H9 (cell line): ENCODE results near the gene APLN. TPM values are rescaled to one million over a fixed set of nuclear protein-coding genes. Genes with fewer than 3 reads are reported as not detected.

Source experiments
- DNase-seq: peaks from one replicate; pipeline ENCODE4 v3.0.0-alpha.2; 2017
- H2AFZ ChIP-seq: one replicate; pipeline ENCODE4 v1.6.1; 2013; ENCODE audit warnings: mild to moderate bottlenecking, low read length, control low read depth, moderate library complexity
- H2AK5ac ChIP-seq: 2 replicates; pipeline ENCODE4 v1.6.1; 2013; ENCODE audit warnings: low read length, control low read depth, mixed read lengths; ENCODE audit not compliant: insufficient read length
- H2BK120ac ChIP-seq: one replicate; pipeline ENCODE4 v1.6.1; 2013; ENCODE audit warnings: low read depth, mild to moderate bottlenecking, low read length, control low read depth, inconsistent platforms; ENCODE audit not compliant: poor library complexity, severe bottlenecking
- H2BK12ac ChIP-seq: 2 replicates; pipeline ENCODE4 v1.6.1; 2013; ENCODE audit warnings: low read length, control low read depth, mixed read lengths, low read depth; ENCODE audit not compliant: insufficient read length
- H2BK15ac ChIP-seq: 2 replicates; pipeline ENCODE4 v1.6.1; 2013; ENCODE audit warnings: low read depth, low read length, control low read depth
- H2BK20ac ChIP-seq: one replicate; pipeline ENCODE4 v1.6.1; 2013; ENCODE audit warnings: low read depth, mild to moderate bottlenecking, low read length, control low read depth, inconsistent platforms; ENCODE audit not compliant: poor library complexity, severe bottlenecking
- H2BK5ac ChIP-seq: 2 replicates; pipeline ENCODE4 v1.6.1; 2013; ENCODE audit warnings: low read length, control low read depth, mixed read lengths; ENCODE audit not compliant: insufficient read length
- H3K14ac ChIP-seq: 2 replicates; pipeline ENCODE4 v1.6.1; 2013; ENCODE audit warnings: low read length, control low read depth; ENCODE audit not compliant: insufficient read depth
- H3K18ac ChIP-seq: 2 replicates; pipeline ENCODE4 v1.6.1; 2013; ENCODE audit warnings: low read depth, mild to moderate bottlenecking, mixed read lengths, low read length, control low read depth; ENCODE audit not compliant: insufficient read length
- H3K23ac ChIP-seq: 2 replicates; pipeline ENCODE4 v1.6.1; 2013; ENCODE audit warnings: low read length, control low read depth, mixed read lengths, low read depth; ENCODE audit not compliant: insufficient read length
- H3K23me2 ChIP-seq: 2 replicates; pipeline ENCODE4 v1.6.1; 2013; ENCODE audit warnings: low read depth, mild to moderate bottlenecking, mixed read lengths, low read length, control low read depth; ENCODE audit not compliant: insufficient read length, poor library complexity, severe bottlenecking
- H3K27ac ChIP-seq: 2 replicates; pipeline ENCODE4 v1.5.1; 2013; ENCODE audit warnings: low read length, control low read depth, mixed read lengths, low read depth; ENCODE audit not compliant: insufficient read length
- H3K27me3 ChIP-seq: 2 replicates; pipeline ENCODE4 v1.6.1; 2013; ENCODE audit warnings: low read length, control low read depth, inconsistent platforms; ENCODE audit not compliant: insufficient read depth
- H3K4ac ChIP-seq: 2 replicates; pipeline ENCODE4 v1.6.1; 2013; ENCODE audit warnings: low read depth, mild to moderate bottlenecking, control low read depth, inconsistent platforms, low read length, moderate library complexity
- H3K4me1 ChIP-seq: 2 replicates; pipeline ENCODE4 v1.6.1; 2013; ENCODE audit warnings: low read length, control low read depth, inconsistent platforms; ENCODE audit not compliant: insufficient read depth
- H3K4me2 ChIP-seq: 2 replicates; pipeline ENCODE4 v1.6.1; 2013; ENCODE audit warnings: low read length, control low read depth, mixed read lengths; ENCODE audit not compliant: insufficient read length, insufficient read depth
- H3K56ac ChIP-seq: 2 replicates; pipeline ENCODE4 v1.6.1; 2013; ENCODE audit warnings: low read depth, mild to moderate bottlenecking, mixed read lengths, low read length, control low read depth; ENCODE audit not compliant: insufficient read length
- H3K79me1 ChIP-seq: 2 replicates; pipeline ENCODE4 v1.6.1; 2013; ENCODE audit warnings: low read depth, mild to moderate bottlenecking, moderate library complexity, low read length, control low read depth, inconsistent platforms; ENCODE audit not compliant: insufficient read depth, poor library complexity, severe bottlenecking
- H3K79me2 ChIP-seq: 2 replicates; pipeline ENCODE4 v1.6.1; 2013; ENCODE audit warnings: low read length, control low read depth, inconsistent platforms; ENCODE audit not compliant: insufficient read depth
- H3K9ac ChIP-seq: 2 replicates; pipeline ENCODE4 v1.6.1; 2013; ENCODE audit warnings: low read length, control low read depth, mixed read lengths; ENCODE audit not compliant: insufficient read length; ENCODE audit errors: extremely low read depth
- H3K9me3 ChIP-seq: one replicate; pipeline ENCODE4 v1.6.1; 2013; ENCODE audit warnings: low read depth, low read length, inconsistent platforms; ENCODE audit not compliant: control insufficient read depth
- H3T11ph ChIP-seq: one replicate; pipeline ENCODE4 v1.6.1; 2013; ENCODE audit warnings: mild to moderate bottlenecking, low read length, control low read depth, inconsistent platforms
- H4K20me1 ChIP-seq: one replicate; pipeline ENCODE4 v1.6.1; 2013; ENCODE audit not compliant: control insufficient read depth, insufficient read length, insufficient read depth
- H4K5ac ChIP-seq: 2 replicates; pipeline ENCODE4 v1.6.1; 2013; ENCODE audit warnings: low read depth, mild to moderate bottlenecking, mixed read lengths, low read length, control low read depth; ENCODE audit not compliant: insufficient read length
- H4K8ac ChIP-seq: replicated peaks from 2 replicates; pipeline ENCODE4 v1.6.1; 2013; ENCODE audit warnings: low read length, control low read depth, mixed read lengths, low read depth; ENCODE audit not compliant: insufficient read length
- H4K91ac ChIP-seq: 2 replicates; pipeline ENCODE4 v1.6.1; 2013; ENCODE audit warnings: low read depth, mild to moderate bottlenecking, moderate library complexity, mixed read lengths, low read length, control low read depth; ENCODE audit not compliant: insufficient read length
- H3K27ac Mint-ChIP-seq, 3 experiments: 2 replicates in 2 of 3; 3 replicates in 1 of 3; pipeline ENCODE4 v1.8.0; 2020 to 2021; ENCODE audit warnings: mixed read lengths in 3 of 3, mild to moderate bottlenecking in 1 of 3, moderate library complexity in 1 of 3
- H3K27me3 Mint-ChIP-seq: 2 replicates; pipeline ENCODE4 v1.8.0; 2021; ENCODE audit warnings: low read depth, mild to moderate bottlenecking, moderate library complexity, mixed read lengths
- H3K36me3 Mint-ChIP-seq, 3 experiments: 2 replicates in 2 of 3; 3 replicates in 1 of 3; pipeline ENCODE4 v1.8.0; 2020 to 2021; ENCODE audit warnings: low read depth in 3 of 3, mixed read lengths in 3 of 3; ENCODE audit not compliant: insufficient read depth in 1 of 3
- H3K4me1 Mint-ChIP-seq, 2 experiments: 2 replicates each; pipeline ENCODE4 v1.8.0; 2020; ENCODE audit warnings: mixed read lengths in 2 of 2
- H3K4me3 Mint-ChIP-seq, 2 experiments: 2 replicates in 1 of 2; 3 replicates in 1 of 2; pipeline ENCODE4 v1.8.0; 2020 to 2021; ENCODE audit warnings: mild to moderate bottlenecking in 2 of 2, mixed read lengths in 2 of 2, moderate library complexity in 1 of 2
- H3K9me3 Mint-ChIP-seq, 2 experiments: 2 replicates in 1 of 2; 3 replicates in 1 of 2; pipeline ENCODE4 v1.8.0; 2020; ENCODE audit warnings: mild to moderate bottlenecking in 2 of 2, mixed read lengths in 2 of 2, moderate library complexity in 1 of 2
- WGBS: extraction: QIAGEN DNeasy Blood & Tissue Kit; methylation state at CpG from one replicate; pipeline ENCODE4 v1.1.7; 2013; ENCODE audit warnings: missing lambda C conversion rate, low lambda C conversion rate, mixed read lengths; ENCODE audit not compliant: insufficient read length; ENCODE audit errors: extremely low coverage; 5-methylcytosine and 5-hydroxymethylcytosine counted together
- total RNA-seq: library from RNA; stranded (reverse); gene quantifications from 2 replicates; pipeline ENCODE4 v1.2.1, GENCODE V29; 2021
- TF ChIP-seq, protein P1 (sequence below): fragments of 200-600 bp; sonication (generic); conservative IDR thresholded peaks from 3 replicates; pipeline ENCODE4 v1.8.0; 2021; ENCODE audit warnings: antibody characterized with exemption, mild to moderate bottlenecking

Gene APLN
- total RNA-seq, 1 experiment from 2014 or later, result 0.24 TPM

- H2AFZ ChIP-seq, result no peak overlapping the region
- H3K4ac ChIP-seq, result no peak overlapping the region
- H3K4me1 Mint-ChIP-seq, result peaks cover 14 to 16% of the 10 kb centered on the region in 2 experiments
- no peak overlapping the region for H2BK15ac ChIP-seq
- H3K56ac ChIP-seq, result no peak overlapping the region
- no CpG with 5 or more reads among the region's 3 CpGs for WGBS
- H4K5ac ChIP-seq, result no peak overlapping the region
- H3K9me3 ChIP-seq, result peaks cover 5% of the 10 kb centered on the region
- peaks cover 2 to 8% (median 5%) of the 10 kb centered on the region in 3 experiments; a peak in 6 of 7 replicates for H3K36me3 Mint-ChIP-seq
- no peak overlapping the region for H2BK120ac ChIP-seq
- no peak overlapping the region for H4K8ac ChIP-seq
- no peak overlapping the region for H2BK5ac ChIP-seq
- DNase-seq, result no peak
- peaks cover 28% of the 10 kb centered on the region for H3K27me3 Mint-ChIP-seq
- no peak overlapping the region for H2AK5ac ChIP-seq
- TF ChIP-seq, protein P1, sequence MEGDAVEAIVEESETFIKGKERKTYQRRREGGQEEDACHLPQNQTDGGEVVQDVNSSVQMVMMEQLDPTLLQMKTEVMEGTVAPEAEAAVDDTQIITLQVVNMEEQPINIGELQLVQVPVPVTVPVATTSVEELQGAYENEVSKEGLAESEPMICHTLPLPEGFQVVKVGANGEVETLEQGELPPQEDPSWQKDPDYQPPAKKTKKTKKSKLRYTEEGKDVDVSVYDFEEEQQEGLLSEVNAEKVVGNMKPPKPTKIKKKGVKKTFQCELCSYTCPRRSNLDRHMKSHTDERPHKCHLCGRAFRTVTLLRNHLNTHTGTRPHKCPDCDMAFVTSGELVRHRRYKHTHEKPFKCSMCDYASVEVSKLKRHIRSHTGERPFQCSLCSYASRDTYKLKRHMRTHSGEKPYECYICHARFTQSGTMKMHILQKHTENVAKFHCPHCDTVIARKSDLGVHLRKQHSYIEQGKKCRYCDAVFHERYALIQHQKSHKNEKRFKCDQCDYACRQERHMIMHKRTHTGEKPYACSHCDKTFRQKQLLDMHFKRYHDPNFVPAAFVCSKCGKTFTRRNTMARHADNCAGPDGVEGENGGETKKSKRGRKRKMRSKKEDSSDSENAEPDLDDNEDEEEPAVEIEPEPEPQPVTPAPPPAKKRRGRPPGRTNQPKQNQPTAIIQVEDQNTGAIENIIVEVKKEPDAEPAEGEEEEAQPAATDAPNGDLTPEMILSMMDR, result no peak
- H3K9me3 Mint-ChIP-seq, result peaks cover 17 to 37% of the 10 kb centered on the region in 2 experiments
- no peaks in the 10 kb centered on the region for H3K23me2 ChIP-seq
- no peaks in the 10 kb centered on the region for H3K79me2 ChIP-seq
- H3K4me1 ChIP-seq, result peaks cover 7% of the 10 kb centered on the region; the same call in 1 of the 2 replicates
- no peak overlapping the region for H3K27ac ChIP-seq
- H3K79me1 ChIP-seq, result no peaks in the 10 kb centered on the region
- no peak overlapping the region for H2BK12ac ChIP-seq
- H3T11ph ChIP-seq, result no peak overlapping the region
- no peak overlapping the region for H3K9ac ChIP-seq
- H3K23ac ChIP-seq, result no peak overlapping the region
- no peak overlapping the region for H3K14ac ChIP-seq
- H3K4me2 ChIP-seq, result peak overlapping the region; percentile 10
- H4K91ac ChIP-seq, result no peak overlapping the region
- H2BK20ac ChIP-seq, result no peak overlapping the region
- no peaks in the 10 kb centered on the region for H3K27me3 ChIP-seq
- H3K27ac Mint-ChIP-seq, result no peak overlapping the region; a peak in 1 of 7 replicates
- H4K20me1 ChIP-seq, result no peaks in the 10 kb centered on the region
- H3K18ac ChIP-seq, result no peak overlapping the region
- H3K4me3 Mint-ChIP-seq, result no peak overlapping the region
Measured at GRCh38 chrX:129663171-129663570, 8.4 kb upstream of the APLN start.
